GM10847 (cell line): ENCODE data around the gene CCNL2.

Source experiments
- POLR2A ChIP-seq: IDR thresholded peaks from 2 replicates; pipeline ENCODE4 v1.6.1; 2011; ENCODE audit not compliant: insufficient read length; ENCODE audit errors: extremely low read depth

CCNL2 gene

GRCh38 chr1:1346501-1346890, 52.6 kb downstream of the CCNL2 start:
- no peak for TF ChIP-seq POLR2A

- TF ChIP-seq POLR2A = no peak
These were observed 53.2 kb downstream of the CCNL2 start for GRCh38 chr1:1345860-1346500.

GRCh38 chr1:1345384-1345783, 53.8 kb downstream of the CCNL2 start:
- TF ChIP-seq POLR2A = no peak

GRCh38 chr1:1344655-1345361, 54.3 kb downstream of the CCNL2 start:
- no peak for TF ChIP-seq POLR2A

- TF ChIP-seq POLR2A = no peak
These were observed 55.2 kb downstream of the CCNL2 start for GRCh38 chr1:1343811-1344421.

GRCh38 chr1:1342584-1343115, 56.5 kb downstream of the CCNL2 start:
- TF ChIP-seq POLR2A = no peak

GRCh38 chr1:1342061-1342562, 57.0 kb downstream of the CCNL2 start:
- TF ChIP-seq POLR2A = no peak

GRCh38 chr1:1341549-1342021, 57.5 kb downstream of the CCNL2 start:
- no peak for TF ChIP-seq POLR2A

- no peak for TF ChIP-seq POLR2A
These were observed 58.2 kb downstream of the CCNL2 start for GRCh38 chr1:1340791-1341548.

- TF ChIP-seq POLR2A = no peak
These were observed 59.0 kb downstream of the CCNL2 start for GRCh38 chr1:1340185-1340584.

- no peak for TF ChIP-seq POLR2A
These were observed 60.9 kb downstream of the CCNL2 start for GRCh38 chr1:1338278-1338677.

- no peak for TF ChIP-seq POLR2A
These were observed 61.4 kb downstream of the CCNL2 start for GRCh38 chr1:1337793-1338147.

GRCh38 chr1:1336931-1337792, 62.0 kb downstream of the CCNL2 start:
- no peak for TF ChIP-seq POLR2A

GRCh38 chr1:1336446-1336845, 62.7 kb downstream of the CCNL2 start:
- TF ChIP-seq POLR2A = no peak
